HG03159 (cell line): Measurements from ENCODE around the gene METTL26.

Source experiments
- ATAC-seq: cut with Tn5 transposase; IDR thresholded peaks from one replicate; pipeline ENCODE4 v1.9.1; 2021; ENCODE audit warnings: mild to moderate bottlenecking, moderate library complexity; ENCODE audit not compliant: unreplicated experiment

The METTL26 gene

DNA sequence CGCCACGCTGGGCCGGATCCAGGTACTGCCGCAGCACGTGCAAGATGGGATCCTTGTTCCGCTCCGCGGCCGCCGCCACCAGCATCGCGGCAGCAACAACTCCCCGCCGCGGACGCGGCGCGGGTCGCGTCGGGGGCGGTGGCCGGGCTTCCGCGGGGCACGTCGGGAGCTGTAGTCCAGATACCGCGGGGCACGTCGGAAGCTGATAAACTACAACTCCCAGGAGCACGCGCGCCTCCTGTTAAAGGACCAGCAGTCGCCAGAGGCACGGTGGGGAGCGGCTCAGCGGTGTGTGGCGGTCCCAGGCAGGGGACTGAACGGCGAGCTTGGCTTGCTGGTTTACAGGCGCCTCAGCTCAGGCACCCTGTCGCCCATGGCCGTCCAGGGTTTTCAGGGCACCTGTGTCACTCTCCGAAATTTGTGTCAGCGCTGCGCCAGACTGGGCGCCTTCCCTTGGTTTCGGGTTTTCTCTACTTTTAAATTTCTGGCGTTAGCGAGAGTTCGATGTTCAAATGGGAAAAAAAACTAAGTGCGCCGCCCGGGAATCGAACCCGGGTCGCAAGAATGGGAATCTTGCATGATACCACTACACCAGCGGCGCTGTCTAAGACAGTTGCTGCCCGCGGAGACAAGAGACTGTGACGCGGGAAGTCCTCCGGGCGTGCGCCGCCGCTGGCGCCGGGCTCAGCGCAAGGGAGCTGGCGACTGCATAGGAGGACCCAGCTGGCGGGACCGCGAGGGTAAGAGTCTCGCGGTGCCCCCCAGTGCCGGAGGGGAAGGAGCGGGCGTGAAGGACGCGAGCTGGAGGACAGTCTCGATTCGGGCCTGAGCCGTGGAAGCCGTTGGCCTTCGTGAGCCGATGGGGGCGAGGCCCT lies at the start of gene METTL26:
TSS of gene METTL26 (minus strand) at position 100 of the 875 bp plus-strand sequence. CDS start at position 85, 15 bp downstream.
- ATAC-seq: peak; percentile 67

DNA sequence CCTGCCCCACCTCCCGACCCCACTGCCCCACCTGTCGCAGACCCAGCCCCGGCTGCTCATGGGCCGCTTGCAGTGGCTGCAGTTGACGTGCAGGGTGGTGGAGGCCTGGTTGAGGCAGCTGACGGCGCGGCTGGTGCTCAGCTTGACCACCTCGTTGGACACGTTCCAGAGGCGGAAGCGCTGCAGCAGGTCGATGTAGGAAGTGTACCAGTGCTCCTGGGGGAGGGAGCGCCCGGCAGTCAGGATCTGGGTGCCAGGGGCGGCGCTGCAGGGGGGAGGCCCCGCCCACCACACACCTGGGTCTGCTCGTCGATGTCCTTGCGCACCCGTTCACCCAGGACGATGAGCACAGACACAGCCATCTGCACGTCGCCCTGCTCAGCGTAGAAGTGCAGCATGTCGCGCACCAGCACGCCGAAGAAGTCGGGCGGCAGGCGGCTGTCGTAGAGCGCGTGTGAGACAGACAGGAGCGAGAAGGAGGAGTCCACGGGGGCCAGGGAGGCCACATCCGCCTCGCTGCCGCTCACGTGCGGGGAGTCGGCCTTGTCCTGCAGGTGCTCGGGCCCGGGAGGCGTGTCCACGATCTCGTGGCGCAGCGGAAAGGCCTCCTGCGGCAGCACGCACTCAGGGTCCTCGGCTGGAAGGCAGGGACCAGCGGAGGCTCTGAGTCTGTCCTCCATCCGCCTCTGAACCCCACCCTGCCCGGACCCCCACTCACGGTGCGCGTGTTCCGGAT lies 49.0 kb upstream of the METTL26 start:
- no peak for ATAC-seq

DNA sequence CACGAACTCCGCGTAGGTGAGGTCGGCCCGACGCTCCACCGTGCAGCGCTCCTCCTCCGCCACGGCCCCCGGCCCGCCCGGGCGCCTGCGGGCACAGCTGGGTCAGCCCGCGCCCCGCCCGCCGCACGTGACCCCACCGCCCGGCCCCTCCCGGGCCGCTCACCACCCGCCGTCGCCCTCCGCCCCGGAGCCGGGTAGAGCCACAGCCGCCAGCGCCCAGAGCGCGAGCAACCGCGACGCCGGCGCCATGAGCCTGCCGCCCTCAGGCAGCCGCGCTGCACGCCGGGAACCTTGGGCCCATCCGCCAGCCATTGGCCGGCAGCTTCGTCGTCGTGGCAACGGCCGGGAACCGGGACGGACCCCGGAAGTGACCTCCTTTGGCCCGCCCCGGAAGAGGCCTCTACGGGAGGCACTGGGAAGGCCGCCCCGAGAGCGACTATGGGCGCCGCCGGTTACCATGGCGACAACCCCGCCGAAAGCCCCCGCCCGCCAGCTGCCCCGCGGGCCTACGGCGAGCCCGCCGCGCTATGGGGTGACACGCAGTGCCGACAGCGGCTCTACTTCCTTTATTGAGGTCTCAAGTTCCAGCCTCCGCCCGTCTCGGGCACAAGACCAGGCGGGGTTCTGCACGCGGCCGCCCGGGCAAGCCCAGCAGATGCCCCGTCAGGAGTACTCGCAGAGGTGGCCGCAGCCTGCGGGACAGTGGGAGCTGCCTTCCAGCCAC lies 48.1 kb upstream of the METTL26 start, which contains the start of gene JMJD8:
TSS of gene JMJD8 (minus strand) at position 264 of the 724 bp plus-strand sequence. CDS start at position 249, 15 bp downstream.
- ATAC-seq: peak; percentile 65

DNA sequence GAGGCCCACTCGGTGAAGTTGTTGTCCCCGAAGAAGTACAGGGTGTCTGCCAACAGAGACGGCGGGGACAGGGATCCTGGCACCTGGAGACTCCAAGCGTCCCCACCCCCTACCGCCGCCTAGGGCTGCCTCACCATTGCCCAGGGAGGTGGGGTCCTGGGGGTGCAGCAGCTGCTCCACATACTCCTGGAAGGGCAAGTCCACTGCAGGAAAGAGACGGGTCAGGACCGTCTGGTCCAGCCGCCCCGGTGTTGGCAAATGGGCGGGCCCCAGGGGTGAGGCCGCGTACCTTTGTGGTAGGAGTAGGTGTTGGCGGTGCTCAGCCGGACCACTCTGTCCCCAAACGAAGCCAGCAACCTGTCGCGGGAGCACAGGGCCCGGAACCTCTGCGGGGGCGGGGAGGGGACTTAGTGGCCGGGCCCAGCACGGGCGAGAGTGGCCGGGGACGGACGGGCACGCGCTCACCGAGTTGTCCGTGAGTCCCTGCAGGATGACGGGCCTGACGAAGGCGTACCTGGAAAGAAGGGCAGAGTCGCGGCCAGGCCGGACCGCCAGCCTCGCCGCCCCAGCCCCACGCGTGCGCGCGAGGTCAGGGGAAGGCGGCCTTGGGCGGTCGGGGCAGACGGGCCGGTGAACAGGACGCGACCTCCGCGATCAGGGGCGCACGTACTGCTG lies 47.4 kb upstream of the METTL26 start:
- no peak for ATAC-seq

DNA sequence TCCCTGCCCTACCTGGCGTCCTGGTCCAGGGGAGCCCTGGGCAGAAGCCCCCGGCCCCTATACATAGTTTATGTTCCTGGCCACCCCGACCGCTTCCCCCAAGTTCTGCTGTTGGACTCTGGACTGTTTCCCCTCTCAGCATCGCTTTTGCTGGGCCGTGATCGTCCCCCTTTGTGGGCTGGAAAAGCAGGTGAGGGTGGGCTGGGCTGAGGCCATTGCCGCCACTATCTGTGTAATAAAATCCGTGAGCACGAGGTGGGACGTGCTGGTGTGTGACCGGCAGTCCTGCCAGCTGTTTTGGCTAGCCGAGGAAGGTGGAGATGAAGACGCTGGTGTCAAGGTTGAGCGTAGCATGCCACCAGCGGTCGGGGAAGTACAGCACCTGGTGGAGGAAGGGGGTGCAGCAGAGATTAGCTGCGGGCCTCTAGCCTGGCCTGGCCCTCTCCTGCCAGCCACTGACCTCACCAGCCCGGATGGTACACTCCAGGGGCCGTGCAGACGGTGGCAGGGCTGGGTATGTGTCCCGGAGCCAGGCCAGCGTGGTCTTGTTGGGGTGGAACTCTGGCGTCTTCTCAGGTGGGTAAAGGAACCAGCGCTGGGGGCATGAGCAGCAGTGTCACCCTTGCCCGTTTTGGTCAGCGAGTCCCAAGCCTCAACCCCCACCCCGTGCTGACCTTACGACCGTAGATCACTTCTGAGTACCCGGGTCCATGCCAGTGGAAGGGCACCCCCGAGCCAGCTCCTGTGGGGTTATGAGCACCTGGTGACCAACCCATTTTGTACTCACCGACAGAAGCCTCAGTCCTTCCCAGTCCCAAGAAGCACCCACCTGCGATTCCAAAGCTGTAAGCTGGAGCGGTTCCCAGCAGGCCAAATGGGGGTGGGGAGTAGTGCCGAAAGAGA lies 46.6 kb upstream of the METTL26 start:
- ATAC-seq: no peak

DNA sequence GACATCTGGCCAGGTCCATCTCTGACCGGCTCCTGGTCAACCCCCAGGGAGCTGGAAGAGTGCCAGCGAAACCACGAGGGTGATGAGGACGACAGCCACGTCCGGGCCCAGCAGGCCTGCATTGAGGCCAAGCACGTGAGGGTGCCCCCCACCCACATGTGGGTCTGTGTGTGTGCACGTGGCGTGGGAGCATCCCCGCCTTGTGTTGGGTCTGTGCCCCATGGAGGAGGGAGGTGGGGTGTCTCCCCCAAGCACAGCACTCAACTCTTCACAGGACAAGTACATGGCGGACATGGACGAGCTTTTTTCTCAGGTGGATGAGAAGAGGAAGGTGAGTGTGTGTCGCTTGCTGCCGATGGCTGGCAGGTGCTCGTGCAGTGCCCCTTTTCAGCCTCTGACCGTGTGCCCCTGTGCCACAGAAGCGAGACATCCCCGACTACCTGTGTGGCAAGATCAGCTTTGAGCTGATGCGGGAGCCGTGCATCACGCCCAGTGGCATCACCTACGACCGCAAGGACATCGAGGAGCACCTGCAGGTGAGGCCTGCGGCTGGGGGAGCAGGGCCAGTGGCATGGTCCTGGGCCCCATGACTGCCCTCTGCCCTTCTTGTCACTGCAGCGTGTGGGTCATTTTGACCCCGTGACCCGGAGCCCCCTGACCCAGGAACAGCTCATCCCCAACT lies 45.8 kb upstream of the METTL26 start:
- no peak for ATAC-seq

DNA sequence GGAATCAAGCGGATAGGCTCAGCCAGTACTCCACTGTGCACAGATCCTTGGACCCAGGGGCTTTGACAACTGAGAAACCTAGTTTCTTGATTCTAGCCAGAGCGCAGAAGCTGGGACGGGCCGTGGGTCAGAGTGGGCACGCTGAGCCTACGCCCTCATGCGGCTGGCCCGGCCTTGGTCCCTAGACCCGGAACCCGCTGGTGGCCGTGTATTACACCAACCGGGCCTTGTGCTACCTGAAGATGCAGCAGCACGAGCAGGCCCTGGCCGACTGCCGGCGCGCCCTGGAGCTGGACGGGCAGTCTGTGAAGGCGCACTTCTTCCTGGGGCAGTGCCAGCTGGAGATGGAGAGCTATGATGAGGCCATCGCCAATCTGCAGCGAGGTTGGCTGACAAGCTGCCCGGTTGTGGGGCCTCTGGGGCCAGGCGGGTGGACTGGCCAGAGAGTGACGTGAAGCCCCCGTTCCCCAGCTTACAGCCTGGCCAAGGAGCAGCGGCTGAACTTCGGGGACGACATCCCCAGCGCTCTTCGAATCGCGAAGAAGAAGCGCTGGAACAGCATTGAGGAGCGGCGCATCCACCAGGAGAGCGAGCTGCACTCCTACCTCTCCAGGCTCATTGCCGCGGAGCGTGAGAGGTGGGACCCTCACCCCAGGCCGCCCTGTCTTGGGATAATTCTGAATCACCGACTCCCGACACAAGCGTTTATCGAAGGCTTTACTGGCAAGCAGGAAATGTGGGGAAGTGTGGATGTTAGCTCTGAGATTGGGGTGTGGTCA lies 45.1 kb upstream of the METTL26 start:
- no peak for ATAC-seq

DNA sequence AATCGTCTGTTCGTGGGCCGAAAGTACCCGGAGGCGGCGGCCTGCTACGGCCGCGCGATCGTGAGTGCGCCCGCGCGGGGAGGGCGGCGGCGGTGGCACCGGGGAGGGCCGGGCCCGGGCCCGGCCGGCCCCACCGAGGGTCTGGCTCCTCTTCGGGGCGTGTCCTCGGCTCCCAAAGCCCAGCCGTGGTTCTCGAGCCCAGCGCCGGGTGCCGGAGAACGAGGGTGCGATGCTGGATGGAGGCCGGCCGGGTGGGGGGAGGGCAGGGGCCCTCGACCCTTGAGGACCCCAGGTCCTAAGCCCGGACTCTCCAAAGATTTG lies 44.5 kb upstream of the METTL26 start:
- ATAC-seq: peak; percentile 1

DNA sequence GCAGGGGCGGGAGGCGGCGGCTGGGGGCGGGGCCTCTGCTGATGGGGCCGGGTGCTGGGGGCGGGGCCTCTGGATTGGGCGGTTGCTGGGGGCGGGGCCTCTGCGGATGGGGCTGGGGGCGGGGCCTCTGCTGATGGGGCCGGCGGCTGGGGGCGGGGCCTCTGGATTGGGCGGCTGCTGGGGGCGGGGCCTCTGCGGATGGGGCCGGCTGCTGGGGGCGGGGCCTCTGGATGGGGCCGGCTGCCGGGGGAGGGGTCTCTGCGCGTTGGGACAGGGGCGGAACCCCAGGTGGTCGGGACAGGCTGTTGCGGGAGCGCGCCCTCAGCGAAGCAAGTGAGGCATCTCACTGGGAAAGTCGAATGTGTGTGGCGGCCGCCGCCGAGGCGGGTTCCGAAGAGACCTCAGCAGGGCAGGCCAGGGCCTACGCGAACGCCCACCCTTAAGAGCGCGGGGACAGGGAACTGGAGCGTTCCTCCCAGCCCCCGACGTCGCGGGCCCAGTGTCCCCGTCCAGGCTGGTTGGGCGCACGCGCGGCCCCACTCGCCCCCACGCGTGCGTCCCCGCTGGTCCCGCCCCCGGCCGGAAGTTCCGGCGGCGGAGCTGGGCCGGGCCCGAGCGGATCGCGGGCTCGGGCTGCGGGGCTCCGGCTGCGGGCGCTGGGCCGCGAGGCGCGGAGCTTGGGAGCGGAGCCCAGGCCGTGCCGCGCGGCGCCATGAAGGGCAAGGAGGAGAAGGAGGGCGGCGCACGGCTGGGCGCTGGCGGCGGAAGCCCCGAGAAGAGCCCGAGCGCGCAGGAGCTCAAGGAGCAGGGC lies 43.9 kb upstream of the METTL26 start, which contains the start of gene STUB1:
TSS of gene STUB1 (plus strand) at position 597 of the 811 bp plus-strand sequence. CDS start at position 713, 116 bp downstream.
- ATAC-seq: peak; percentile 32

DNA sequence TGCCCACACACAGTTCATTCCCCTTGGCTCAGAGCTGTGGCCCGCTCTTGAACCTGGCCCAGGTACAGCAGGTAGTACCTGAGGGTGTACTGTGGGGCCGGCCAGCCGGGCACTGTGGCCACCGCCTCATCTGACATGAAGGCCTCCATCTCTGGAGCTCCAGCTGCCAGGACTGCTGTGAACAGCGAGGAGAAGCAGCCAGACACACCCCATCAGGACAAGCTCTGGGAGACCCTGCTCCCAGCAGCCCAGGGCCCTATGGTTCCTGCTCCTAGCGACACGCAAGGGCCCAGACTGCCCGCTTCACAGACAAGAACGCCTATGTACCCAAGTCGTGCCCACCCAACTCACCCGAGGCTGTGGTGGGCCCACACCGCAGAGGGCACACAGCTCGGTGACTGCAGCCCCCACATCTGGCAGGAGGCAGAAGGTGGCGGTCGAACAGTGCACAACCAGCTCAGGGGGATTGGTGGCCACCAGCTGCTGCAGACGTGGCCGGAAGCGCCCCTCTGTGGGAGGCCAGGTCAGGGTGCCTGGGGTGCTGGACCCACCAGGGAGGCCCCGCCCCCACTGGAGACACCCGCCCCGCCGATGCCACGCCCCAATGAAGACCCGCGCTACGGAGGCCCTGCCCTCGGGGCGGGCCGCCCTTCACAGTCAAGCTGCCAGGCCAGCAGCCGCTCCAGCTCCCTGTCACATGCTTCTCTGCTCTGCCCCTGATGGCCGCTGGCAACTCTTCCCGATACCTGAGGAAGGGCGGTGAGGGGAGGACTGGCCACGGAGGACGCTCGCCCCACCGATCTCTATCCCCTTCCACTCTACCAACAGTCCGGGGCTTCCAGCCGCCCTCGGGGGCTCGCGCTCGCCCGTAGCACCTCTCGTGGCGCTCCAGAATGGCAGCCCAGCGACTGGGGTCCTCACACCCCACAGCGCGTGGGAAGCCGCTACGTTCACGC lies 43.0 kb upstream of the METTL26 start:
- ATAC-seq: no peak

DNA sequence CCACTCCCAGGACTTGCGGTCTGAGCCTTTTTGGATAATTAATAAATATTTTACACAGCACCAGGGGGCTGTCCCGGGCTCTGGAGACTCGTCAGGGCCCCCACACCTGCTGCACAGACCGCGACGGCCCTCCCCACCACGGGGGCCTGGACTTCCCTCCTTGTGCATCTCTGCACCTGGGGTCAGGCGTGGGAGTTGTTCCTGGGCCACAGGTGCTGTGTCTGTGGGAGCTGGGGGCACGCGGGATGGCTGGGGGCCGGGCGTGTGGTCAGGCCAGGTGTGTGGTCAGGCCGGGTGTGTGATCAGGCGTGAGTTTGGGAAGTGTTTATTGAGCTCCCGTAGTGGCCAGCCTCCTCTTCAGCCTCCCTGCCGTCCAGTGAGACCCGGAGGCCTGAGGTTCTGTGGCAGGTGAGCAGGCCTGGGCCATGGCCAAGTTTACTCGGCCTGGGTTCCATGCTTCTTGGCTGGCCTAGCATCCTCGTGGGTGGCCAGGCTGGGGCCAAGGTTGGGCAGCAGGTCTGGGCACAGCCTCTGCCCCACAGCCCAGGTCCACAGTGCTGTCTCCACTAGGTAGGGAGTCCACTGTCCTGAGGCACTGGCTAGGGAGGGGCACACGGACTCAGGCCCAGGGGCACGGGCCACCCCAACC lies 42.2 kb upstream of the METTL26 start:
- ATAC-seq: no peak

DNA sequence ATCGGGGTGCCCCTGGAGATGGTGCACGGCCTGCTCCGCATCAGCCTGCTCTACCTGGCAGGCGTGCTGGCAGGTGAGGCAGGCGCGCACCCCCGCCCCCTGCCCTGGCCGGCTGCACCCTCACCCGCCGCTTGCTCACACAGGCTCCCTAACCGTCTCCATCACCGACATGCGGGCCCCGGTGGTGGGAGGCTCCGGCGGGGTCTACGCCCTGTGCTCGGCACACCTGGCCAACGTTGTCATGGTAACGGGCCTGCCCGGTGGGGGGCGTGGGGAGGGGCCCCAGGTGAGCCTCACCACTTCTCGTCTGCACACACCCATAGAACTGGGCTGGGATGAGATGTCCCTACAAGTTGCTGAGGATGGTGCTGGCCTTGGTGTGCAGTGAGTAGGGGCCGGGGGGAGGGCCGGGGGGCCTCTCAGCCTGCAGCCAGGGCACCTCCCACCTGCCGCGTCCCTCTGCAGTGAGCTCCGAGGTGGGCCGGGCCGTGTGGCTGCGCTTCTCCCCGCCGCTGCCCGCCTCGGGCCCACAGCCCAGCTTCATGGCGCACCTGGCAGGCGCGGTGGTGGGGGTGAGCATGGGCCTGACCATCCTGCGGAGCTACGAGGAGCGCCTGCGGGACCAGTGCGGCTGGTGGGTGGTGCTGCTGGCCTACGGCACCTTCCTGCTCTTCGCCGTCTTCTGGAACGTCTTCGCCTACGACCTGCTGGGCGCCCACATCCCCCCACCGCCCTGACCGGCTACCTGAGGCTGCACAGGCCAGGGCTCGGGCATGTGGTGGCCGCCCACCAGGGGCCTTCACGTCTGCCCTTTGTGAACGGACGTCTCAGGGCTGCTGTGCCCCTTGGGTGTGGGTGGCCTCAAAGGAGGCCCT lies 41.4 kb upstream of the METTL26 start:
- no peak for ATAC-seq

DNA sequence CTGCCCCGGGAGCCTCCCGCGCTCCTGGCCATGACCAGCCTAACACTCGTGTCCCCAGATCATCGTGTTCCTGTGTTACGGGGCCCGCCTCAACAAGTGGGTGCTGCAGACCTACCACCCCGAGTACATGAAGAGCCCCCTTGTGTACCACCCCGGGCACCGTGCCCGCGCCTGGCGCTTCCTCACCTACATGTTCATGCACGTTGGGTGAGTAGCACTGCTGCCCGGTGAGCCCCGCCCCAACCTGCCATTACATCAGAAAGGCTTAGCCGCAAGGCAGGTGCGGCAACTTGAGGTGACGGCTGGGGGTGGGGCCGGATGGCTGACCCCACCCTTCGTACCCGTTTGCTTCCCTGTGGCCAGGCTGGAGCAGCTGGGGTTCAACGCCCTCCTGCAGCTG lies 40.8 kb upstream of the METTL26 start:
- no peak for ATAC-seq

DNA sequence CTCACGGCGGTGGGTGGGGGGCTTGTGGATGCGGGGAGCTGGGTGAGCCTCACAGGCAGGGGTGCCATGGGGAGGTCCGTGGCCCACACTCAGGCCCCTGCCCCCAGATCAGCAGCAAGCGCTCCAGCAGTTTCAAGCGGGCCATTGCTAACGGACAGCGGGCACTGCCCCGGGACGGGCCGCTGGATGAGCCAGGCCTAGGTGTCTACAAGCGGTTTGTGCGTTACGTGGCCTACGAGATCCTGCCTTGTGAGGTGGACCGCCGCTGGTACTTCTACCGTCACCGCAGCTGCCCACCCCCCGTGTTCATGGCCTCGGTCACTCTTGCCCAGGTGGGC lies 40.4 kb upstream of the METTL26 start:
- no peak for ATAC-seq
